NCI-H526 (cell line): ENCODE data around the gene CCHCR1.

Source experiments
- DNase-seq, 2 experiments: peaks; one replicate each; lab custom pipeline; 2025; lab: John Stamatoyannopoulos, UW

Gene CCHCR1

GRCh38 chr6:31128093-31128676, 29.4 kb downstream of the CCHCR1 start:
- DNase-seq, result peak in 1 of 2 experiments; percentile 74

- no peak for DNase-seq
These were observed 31.0 kb downstream of the CCHCR1 start for GRCh38 chr6:31126396-31127175.

- DNase-seq, result peak in 1 of 2 experiments; percentile 11
These were observed 31.8 kb downstream of the CCHCR1 start for GRCh38 chr6:31125586-31126363.

- DNase-seq, result no peak
These were observed 32.4 kb downstream of the CCHCR1 start for GRCh38 chr6:31125162-31125561.

- no peak for DNase-seq
These were observed 34.6 kb downstream of the CCHCR1 start for GRCh38 chr6:31122791-31123706.

- DNase-seq, result no peak
These were observed 36.3 kb downstream of the CCHCR1 start for GRCh38 chr6:31121131-31121790.

- DNase-seq, result no peak
These were observed 37.3 kb downstream of the CCHCR1 start, which contains the start of gene CDSN for GRCh38 chr6:31120151-31120915. TSS of gene CDSN (minus strand) at chr6:31120446. CDS start at chr6:31120419, 27 bp downstream.

- no peak for DNase-seq
These were observed 39.4 kb downstream of the CCHCR1 start for GRCh38 chr6:31118178-31118577.

GRCh38 chr6:31116661-31117385, 40.8 kb downstream of the CCHCR1 start:
- no peak for DNase-seq

GRCh38 chr6:31115941-31116560, 41.6 kb downstream of the CCHCR1 start:
- DNase-seq, result no peak

GRCh38 chr6:31114970-31115849, 42.4 kb downstream of the CCHCR1 start:
- no peak for DNase-seq

GRCh38 chr6:31114541-31114878, 43.1 kb downstream of the CCHCR1 start, which contains the start of gene PSORS1C1:
TSS of gene PSORS1C1 (plus strand) at chr6:31114800. CDS start at chr6:31129633, 14,833 bp downstream.
- no peak for DNase-seq

- DNase-seq, result no peak
These were observed 43.6 kb downstream of the CCHCR1 start for GRCh38 chr6:31113861-31114540.

GRCh38 chr6:31112478-31112877, 45.1 kb downstream of the CCHCR1 start, which contains the start of gene C6orf15:
TSS of gene C6orf15 (minus strand) at chr6:31112575. CDS start at chr6:31112555, 20 bp downstream.
- DNase-seq, result no peak

GRCh38 chr6:31111712-31112111, 45.9 kb downstream of the CCHCR1 start:
- no peak for DNase-seq

GRCh38 chr6:31110825-31111582, 46.6 kb downstream of the CCHCR1 start:
- DNase-seq, result no peak

GRCh38 chr6:31107052-31107451, 50.5 kb downstream of the CCHCR1 start:
- DNase-seq, result no peak
